Amniotic epithelial cell (primary cell): ENCODE measurements around the gene PIK3R1.
A peak's percentile ranks its signal among the peaks of the same experiment; 100 is the strongest.

Experiments used
- DNase-seq: peaks from one replicate; pipeline ENCODE4 v3.0.0-alpha.2; 2010; ENCODE audit warnings: low read depth

The PIK3R1 gene

DNA sequence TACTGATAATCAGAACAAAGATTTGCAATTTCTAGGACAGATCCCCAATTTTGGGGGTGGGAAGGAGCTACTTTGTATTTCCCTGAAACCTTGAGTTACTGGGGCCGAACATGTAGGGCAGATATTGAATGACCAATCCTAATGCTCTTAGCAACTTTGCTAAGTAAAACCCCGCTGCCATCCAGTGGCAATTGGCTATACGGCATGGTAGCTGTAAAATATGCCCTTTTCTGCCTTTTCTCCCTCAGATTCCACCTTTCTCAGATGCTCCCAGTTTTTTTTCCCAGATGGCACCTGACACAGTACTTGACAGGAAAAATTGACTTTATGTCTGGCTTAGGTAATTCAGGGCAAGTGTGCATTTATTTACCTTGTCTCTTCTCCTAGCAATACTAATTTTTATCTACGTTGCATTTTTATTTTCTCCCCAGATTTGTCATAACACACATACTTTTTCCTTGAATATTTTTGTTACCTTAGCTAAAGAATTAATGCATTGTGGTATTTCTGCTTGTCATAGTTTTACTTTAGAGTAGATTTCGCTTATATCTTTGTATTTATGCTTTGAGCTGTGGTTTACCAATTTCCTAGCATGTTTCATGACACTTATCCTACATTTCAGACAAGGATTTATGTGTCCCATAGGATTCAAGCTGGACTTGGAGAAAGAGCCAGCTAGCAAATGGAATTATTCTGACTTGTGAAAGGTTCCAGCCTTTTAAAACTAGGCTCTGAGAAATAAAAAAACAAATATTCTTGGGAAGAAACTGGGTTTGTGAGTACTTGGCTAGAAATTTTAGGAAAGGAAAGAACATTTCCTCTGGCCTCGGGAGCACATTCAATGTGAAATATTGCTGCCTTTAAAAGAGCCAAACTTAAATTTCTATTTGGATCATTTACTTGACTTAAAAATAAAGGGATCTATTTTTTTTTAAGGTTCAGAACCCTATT, 37.4 kb downstream of the PIK3R1 start:
- peak; percentile 71 for DNase-seq

DNA sequence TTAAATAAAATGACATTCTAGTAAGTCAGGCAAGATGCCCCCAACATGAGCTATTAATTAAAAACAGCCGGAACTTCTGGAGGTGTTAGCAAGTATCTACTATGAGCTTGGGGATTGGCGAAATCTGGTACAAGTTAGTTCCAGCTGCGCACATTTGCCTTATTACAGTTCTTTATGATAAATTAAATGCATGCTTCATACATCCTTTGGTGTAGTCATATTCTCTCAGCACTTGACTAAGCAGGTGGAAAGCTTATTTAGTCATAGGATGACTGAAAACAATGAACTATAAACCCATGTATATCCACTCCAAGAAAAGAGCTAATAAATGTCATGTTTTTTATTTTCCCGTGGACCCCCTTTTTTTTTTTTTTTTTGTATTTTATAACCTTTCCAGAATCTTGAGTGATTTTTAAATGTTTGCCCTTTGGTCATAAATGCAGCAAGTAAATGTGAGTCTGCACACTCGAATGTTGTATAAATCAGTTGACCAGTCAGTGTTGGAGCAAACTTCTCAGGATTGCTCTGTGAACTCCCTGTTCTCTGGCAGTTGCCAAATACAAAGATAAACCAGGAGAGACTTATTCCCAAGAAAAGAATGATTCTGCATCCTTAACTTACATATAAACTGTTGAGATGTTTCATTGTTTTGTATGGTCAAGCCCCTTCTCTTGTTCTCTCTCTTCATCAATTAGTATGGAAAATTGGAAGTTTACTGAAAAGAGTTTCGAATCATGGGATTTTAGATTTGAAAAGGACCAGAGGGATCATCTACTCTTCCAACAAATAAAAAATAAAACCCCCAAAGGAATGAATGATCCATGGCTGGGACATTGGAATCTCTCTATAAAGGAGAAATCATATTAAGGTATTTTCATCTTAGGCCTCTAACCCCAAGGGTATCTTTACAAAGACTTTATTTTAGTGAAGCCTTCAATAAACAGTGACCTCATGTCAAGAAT, 38.3 kb downstream of the PIK3R1 start:
- peak; percentile 61 for DNase-seq

DNA sequence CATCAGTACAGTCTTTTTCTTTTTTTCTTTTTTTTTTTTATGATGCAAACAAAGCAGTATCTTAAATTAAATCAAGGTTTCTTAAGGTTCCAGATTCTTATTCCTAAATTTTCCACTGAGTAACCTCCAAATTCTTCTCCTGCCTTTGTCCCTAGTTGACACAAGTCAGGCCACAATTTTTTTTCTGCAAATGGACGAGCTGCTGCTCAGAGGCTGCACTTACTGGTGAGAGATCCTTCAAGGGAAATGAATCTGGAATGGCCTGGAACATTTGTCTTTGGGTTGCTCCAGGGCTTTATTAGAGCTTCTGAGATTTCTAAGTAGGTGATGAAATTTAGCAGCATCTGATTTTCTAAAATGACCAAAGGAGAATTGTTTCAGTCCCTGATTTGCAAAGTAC, 39.3 kb downstream of the PIK3R1 start:
- no peak for DNase-seq

DNA sequence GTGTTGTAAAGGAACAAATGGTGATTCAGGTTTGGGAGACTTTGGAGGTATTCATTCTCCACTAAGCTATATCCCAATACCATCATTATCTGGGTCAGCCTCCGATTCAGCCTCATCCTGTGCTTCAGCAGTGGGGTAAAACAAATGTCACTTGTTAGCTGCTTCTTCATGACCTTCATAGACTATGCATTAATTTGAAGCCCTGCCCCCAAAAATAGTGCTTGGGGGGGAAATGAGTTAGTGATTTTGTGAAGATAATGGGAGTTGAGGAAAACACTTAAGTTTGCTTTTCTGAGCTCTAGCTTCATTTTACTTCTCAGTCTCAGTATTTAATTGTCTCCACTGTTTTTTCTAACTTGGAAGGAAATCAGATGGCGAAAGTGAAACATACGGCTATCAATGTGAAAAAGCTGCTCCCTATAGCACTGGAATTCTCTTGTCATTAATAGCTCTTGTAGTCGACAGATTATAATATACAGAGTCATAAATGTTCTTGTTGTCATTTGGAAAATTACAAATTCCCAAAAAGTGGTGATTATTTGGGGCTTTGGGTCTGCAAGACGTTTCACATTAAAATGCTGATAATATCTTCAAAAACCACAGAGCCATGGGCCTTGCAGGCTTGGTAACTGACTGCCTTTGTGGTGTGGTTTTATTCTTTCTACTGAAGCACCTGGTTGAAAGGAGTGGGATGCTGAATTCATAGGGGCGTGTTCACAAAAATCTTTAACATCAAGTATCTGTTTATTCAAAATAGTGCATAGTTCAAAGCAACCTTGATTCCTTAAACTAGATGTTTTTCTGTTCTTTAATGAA, 40.0 kb downstream of the PIK3R1 start:
- DNase-seq: no peak

DNA sequence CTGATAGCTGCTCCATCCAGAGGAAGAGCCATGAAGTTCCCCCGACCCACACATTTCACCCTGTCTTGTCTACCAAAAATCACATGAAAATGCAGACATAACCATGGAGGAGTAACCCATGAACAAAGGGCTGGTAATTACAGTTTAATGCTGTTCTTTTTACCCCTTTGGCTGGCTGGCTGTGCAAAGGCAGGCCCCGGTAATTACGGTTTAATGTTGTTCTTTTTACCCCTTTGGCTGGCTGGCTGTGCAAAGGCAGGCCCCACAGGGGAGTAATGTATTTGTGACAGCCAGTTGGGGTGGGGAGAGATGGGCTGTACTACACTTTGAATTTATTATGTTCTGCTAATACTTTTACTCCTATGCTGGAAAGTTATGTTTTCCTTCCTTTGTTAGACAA, 41.7 kb downstream of the PIK3R1 start:
- DNase-seq: no peak

DNA sequence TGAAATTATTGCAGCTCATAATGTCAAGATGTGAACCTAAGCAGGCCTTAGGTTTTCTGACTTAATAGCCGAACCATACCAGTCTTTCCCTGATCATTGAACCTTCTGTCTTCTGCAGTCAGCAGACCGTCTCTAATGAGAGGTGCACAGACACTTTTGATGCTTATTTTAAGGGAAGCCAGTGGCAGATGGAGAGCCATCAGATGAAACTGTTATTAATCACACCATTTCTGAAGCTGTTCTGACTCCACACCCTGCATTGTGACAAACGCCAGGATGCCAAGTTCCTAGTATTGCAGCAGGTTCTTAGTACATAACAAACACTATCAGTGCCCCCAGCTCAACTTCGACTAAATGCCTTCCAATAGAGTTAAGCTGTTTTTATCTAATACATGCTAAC, 43.0 kb downstream of the PIK3R1 start:
- no peak for DNase-seq

DNA sequence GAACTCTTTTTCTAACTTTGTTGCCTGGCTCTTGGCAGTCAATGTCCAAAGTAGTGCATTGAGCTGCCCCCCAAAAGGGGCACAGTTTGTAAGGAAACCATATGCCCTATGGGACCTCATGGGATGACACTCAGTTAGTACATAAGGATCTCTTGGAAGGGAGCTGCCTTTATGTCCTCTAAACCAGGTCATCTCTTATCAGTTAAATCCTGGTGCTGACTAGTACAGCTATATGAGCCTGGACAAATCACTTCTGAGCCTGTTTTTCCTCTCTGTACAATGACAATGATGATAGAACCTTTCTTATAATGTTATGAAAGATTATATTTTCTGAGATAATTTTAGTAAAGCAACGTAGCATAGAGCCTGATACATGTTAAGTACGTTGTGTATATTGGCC, 44.1 kb downstream of the PIK3R1 start:
- DNase-seq: peak; percentile 51

DNA sequence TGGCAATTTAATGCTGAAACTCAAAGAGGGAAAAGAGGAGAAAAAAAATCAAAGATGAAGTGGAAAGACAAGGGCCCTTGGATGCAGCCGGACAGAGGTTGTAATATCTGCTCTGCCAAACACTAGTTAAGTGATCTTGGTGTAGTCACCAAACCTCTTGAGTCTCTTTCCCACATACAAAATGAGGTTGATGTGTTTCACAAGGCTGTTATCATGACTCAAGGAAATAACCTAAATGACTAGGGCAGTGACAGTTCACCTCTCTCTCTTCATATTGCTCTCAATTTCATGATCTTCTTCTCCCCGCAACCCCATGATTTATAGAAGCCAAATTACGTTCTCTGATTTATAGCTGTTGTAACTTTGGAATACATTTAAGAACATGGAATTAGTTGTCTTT, 44.9 kb downstream of the PIK3R1 start:
- DNase-seq: peak; percentile 42

DNA sequence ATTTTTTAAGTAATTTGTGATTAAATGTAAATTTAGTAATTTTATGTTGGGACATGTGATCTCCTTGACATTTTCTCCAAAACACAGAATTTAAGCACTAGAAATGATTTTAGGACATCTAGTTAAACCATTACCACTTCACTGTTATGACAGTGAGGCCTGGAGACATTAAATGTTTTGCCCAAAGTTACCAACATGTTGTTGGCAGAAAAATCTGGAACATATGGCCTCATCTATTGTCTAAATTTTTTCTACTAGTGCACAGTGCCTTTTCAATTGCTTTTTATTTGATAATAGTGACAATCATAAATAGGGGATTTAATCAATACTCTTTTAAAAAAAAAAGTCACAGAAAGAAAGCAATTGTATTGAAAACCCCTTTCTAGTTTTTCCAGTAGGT, 45.6 kb downstream of the PIK3R1 start:
- no peak for DNase-seq

DNA sequence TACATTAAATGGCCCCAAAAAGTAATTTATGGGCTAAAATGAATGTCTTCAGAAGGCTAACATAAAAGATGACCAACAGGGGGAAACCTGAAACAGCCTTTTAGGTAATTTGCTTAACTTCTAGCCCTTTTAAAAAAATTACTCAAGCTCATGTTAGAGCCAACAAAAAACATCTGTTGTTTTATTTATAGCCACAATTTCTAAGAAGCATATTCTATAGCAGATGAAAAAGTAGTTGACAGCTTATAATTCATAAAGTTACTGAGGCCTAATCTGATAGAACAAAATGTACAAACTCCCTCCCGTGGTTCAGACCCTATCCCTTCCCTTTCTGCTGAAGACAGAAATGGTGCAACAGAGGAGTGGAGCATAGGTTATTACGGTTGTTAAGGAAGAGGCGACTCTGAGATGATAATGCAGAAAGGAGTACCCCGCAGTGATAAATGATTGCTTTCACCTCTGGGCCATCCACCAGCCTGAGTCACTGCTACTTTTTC, 46.1 kb downstream of the PIK3R1 start:
- DNase-seq: peak; percentile 98

DNA sequence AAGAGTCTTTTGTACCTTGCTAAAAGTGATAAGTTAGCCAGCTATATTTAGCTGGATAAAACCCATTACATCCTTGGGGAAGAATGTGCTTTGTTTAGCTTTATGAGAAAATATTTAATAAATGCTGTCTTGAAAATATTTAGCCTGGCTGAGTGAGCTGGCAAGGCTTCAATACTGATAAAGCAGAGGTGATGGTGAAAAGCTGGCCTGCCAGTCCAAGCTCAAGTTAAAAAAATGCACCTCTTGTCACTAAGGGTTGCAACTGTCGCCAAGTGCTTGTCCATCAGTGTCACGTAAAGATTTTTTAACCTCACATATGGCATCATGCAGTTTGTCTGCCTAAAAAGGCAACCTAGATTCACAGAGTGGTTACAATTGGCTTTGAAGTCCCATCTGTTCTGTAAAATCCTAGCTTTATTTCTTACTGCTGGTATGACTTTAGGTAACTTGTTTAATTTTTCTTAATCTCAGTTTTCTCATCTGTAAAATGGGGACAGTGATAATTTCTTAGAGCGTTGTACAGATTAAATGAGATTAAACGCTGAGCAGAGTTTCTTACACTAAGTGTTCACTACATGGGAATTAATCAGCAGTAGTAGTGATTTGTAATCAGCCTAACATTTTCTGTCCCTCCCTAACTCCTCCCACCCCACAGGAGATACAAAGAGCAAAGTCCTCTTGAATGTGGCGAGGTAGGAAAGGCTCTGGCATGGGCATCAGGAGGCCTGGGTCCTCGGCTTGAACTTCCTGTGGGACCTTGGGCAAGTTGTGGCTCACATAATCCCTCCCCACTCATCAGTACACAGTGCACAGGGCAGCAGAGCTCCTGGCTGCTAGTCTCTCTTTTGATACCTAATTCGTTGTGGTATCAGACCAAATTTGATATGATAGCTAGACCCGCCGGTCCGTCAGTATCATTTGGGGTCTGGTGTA, 48.7 kb downstream of the PIK3R1 start:
- peak; percentile 86 for DNase-seq

DNA sequence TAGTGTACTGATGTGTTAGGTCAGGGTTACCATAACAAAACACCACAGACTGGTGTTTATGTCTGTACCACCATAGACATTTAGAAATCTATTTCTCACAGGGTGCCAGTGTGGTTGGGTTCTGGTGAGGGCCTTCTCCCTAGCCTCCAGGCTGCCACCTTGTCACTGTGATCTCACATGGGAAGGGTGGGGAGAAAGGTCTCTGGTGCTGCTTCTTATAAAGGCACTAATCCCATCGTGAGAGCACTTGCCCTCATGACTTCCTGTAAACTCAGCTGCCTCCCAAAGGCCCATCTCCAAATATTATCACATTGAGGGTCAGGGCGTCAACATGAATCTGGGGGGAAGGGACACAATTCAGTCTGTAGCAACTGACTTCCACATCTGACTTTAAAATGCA, 49.8 kb downstream of the PIK3R1 start:
- no peak for DNase-seq

DNA sequence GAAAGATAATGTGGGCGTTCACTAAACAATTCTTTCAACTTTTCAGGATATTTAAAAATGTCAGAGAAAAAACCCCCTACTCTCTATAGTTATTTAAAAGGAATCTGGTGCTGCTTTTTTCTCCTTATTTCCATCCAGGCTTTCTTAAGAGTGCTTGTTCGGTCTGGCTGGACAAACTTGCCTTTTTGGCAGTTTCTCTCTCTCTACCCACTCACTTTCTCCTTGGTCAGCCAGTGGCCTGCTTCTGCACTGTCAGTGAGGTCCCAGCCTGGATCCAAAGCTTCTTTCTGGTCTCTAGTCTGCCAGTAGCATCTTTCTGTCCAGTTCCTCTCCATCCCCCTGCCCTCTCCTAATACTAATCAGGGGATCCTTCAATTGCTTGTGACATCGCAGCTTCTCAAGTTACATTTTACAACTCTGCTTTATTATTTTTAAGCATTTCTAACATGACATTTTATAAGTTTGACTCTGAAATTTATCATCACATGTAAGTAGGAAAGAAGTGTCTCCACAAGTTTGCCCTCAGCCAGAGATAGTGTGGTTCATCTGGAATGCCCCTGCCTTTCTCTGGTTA, 50.4 kb downstream of the PIK3R1 start:
- no peak for DNase-seq

DNA sequence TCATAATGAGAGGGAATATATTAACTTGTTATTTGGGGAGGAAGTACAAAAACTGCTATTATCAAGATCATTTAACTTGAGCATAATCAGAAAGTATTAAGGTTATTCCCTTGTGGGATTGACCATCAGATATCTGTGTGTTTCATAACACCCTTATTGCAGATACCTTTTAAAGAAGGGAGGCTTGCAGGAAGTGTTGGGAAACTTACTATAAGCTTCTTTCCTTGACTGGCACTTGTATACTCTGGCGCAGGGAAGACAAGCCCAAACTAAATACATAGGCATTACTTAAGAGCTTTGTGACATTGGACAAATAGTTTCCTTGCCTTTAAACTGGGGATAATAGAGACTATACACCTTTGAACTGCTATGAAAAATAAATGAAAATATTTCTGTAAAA, 50.9 kb downstream of the PIK3R1 start:
- DNase-seq: peak; percentile 72

DNA sequence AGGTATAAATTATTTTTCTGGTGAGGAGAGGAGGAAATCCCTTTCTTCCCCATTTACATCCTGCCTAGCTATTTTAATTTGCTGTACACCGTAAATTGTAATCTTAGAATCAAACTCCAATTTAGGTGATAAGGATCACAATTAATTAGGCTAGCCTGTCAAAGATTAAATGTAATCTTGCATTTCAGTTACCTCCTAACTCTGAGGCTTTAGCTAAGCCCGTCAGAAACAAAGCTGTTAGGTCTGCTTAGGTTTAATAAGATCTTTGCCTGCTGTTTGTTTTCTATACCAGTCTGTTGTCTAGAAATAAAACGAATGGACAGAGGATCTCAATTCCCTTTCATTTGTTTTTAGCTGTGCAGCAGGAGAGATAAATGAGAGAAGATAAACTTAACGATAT, 51.5 kb downstream of the PIK3R1 start:
- no peak for DNase-seq

DNA sequence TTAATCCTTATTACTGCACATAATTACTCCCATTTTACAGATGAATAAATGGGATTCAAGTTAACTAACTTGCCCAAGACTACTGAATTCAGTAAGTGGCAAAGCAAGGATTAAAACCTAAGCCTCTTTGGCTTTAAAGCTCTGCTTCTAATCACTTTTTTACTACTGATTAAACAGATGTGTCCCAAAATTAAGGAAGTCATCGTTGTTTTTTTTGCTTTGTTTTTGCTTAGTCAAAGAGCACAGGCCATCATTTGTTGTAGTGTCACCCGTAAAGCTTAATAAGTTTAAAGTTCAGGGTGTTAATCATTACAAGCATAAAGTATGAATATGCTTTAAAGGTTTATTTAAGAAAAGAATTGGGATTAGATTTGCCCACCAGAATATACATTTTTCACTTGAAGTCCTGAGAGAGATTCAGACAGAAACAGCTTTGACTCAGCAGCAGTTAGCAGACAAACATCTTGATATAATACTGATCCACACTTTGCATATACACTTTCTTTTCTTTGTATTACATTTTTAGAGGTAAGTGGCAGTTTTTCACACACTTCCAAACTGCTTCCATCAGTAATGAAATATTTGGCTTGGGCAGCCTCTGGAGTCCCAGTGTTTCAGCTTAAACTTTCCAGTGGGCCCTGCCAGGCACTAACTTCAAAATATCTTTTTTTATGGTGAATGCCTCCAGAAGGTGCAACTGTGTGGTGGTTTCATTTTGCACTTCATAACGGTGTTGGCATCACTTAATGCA, 52.7 kb downstream of the PIK3R1 start:
- no peak for DNase-seq

DNA sequence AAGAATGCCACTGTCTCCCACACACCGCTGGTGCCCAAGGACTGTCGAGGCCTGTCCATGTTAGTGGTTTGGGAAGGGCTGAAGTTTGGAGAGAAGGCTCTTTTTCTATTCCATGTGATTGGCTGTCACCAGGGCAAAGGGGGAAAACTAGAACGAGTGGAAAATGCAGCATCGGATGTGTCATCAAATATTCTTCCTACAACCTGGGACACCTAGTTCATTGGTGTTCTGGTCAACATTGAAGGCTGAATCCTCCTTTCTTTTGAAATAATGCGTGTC, 53.2 kb downstream of the PIK3R1 start:
- DNase-seq: no peak

DNA sequence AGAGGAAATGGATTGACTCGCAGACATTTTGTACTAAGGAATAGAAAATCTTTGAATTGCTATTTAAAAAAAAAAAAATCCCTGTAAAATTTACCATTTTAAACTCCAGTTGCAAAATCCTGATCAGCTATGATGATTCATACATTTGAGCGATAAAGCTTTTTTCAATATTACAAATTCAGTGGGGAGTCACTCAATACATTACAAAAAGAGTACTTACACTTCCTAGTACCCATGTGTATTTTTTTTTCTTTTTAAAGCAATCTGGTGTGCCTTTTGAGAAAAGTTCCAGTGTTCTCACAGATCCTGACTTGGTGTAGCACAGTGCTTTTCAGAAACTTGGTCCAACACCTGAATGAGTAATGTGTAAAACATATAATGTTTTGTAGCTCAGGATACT, 54.3 kb downstream of the PIK3R1 start:
- no peak for DNase-seq

DNA sequence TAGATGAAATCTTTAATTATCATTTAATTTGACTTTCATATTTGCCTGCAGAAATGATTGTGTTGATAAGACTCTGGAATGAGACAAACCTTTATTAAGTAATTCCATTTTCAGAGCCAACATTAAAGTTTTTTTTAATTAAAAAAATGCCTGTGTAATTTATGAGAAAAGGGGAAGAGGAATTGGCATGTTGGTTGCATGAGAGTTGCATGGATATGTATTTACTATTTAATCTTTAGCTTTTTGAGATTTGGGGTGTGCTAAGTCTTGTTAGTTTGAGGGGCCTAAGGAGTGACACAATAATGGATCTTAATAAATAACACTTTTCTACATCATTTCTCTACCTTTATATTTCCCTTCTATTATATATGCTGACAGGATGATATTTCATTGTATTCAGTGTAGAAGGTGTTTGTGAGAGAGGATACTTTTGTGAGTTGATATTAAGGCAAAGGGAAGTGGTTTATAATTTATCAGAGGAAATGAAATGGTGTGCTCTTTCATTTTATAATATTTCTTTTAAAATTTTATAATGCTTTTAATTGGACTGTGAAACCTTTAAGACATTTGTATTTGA, 54.9 kb downstream of the PIK3R1 start:
- DNase-seq: no peak
